Tibial nerve (tissue), 4 donors: ENCODE measurements around the gene SMPX. TPM values are rescaled to one million over a fixed set of nuclear protein-coding genes. Genes with fewer than 3 reads are reported as not detected.

Source experiments
- DNase-seq, 2 donors: peaks; one replicate each; pipeline ENCODE4 v3.0.0-alpha.2; 2019; ENCODE audit warnings: low spot score in 2 of 2
- H3K27ac ChIP-seq, 4 donors: fragments of 200-600 bp; sonication (generic) in 3 of 4; one replicate each; pipeline ENCODE4 v1.5.1; 2017 to 2019; ENCODE audit warnings: mild to moderate bottlenecking in 1 of 4
- H3K27me3 ChIP-seq, 2 donors: fragments of 200-600 bp; sonication (generic) in 1 of 2; one replicate each; pipeline versions ENCODE4 v1.5.1 to v1.6.0; 2017 to 2019
- H3K36me3 ChIP-seq, 3 donors: fragments of 200-600 bp; sonication (generic); one replicate each; pipeline ENCODE4 v1.5.1; 2018 to 2019
- H3K4me1 ChIP-seq, 4 donors: fragments of 200-600 bp; sonication (generic) in 3 of 4; one replicate each; pipeline ENCODE4 v1.5.1; 2017 to 2019
- H3K4me3 ChIP-seq, 4 donors: fragments of 200-600 bp; sonication (generic) in 3 of 4; one replicate each; pipeline ENCODE4 v1.5.1; 2017 to 2019; ENCODE audit warnings: mild to moderate bottlenecking in 1 of 4, moderate library complexity in 1 of 4
- H3K9me3 ChIP-seq, 4 donors: fragments of 200-600 bp; sonication (generic) in 3 of 4; one replicate each; pipeline ENCODE4 v1.5.1; 2017 to 2019
- CTCF ChIP-seq, 5 experiments: fragments of 200-600 bp in 3 of 5; fragments of 450-650 bp in 2 of 5; sonication (generic) in 3 of 5; IDR thresholded peaks; one replicate each; pipeline ENCODE4 v1.5.1; 2016 to 2019; ENCODE audit warnings: antibody characterized with exemption in 5 of 5, mild to moderate bottlenecking in 3 of 5, moderate library complexity in 2 of 5
- EP300 ChIP-seq, 2 donors: sonication (generic); formaldehyde crosslinking; IDR thresholded peaks; one replicate each; pipeline ENCODE4 v1.6.1; 2017; ENCODE audit warnings: antibody characterized with exemption in 2 of 2, mild to moderate bottlenecking in 1 of 2
- POLR2A ChIP-seq, 2 donors: fragments of 450-650 bp; IDR thresholded peaks; one replicate each; pipeline ENCODE4 v1.6.1; 2017; ENCODE audit warnings: antibody characterized with exemption in 2 of 2, mild to moderate bottlenecking in 2 of 2, moderate library complexity in 2 of 2
- WGBS, 2 donors: methylation state at CpG; one replicate each; pipeline ENCODE4 v1.1.5; 2018; 5-methylcytosine and 5-hydroxymethylcytosine counted together
- total RNA-seq, 4 donors: library from RNA; depleted of rRNA; stranded (reverse); fragments of >200 nt; gene quantifications; one replicate each; pipeline ENCODE4 v1.1.0, GENCODE V29; 2016

SMPX gene
- total RNA-seq, 4 donors from 2014 or later: not detected

GRCh38 chrX:21723084-21723483 is 34.8 kb downstream of the SMPX start:
- H3K4me1 ChIP-seq: no peaks in the 10 kb centered on the region
- TF ChIP-seq POLR2A (IDR thresholded peaks at IDR 0.05) (no peak), EP300 (IDR thresholded peaks at IDR 0.05) (no peak), CTCF (IDR thresholded peaks at IDR 0.05) (no peak)
- no peaks in the 10 kb centered on the region for H3K36me3 ChIP-seq
- H3K9me3 ChIP-seq: no peaks in the 10 kb centered on the region
- H3K4me3 ChIP-seq: no peak overlapping the region
- DNase-seq: no peak
- no peak overlapping the region for H3K27ac ChIP-seq
- H3K27me3 ChIP-seq: peaks cover 0 to 13% of the 10 kb centered on the region in 2 donors

GRCh38 chrX:21721195-21721594 is 36.7 kb downstream of the SMPX start:
- no peaks in the 10 kb centered on the region for H3K36me3 ChIP-seq
- H3K9me3 ChIP-seq: no peaks in the 10 kb centered on the region
- no peak overlapping the region for H3K27ac ChIP-seq
- 64 to 74% methylated on average over 3 of the region's 3 CpGs for WGBS, 2 donors
- H3K27me3 ChIP-seq: peaks cover 0 to under 1% of the 10 kb centered on the region in 2 donors
- DNase-seq: no peak
- TF ChIP-seq CTCF (IDR thresholded peaks at IDR 0.05) (no peak), POLR2A (IDR thresholded peaks at IDR 0.05) (no peak), EP300 (IDR thresholded peaks at IDR 0.05) (no peak)
- no peaks in the 10 kb centered on the region for H3K4me1 ChIP-seq
- no peak overlapping the region for H3K4me3 ChIP-seq

GRCh38 chrX:21718575-21718974 is 39.3 kb downstream of the SMPX start:
- H3K36me3 ChIP-seq: no peaks in the 10 kb centered on the region
- H3K4me3 ChIP-seq: no peak overlapping the region
- no peaks in the 10 kb centered on the region for H3K9me3 ChIP-seq
- no peak overlapping the region for H3K27ac ChIP-seq
- H3K27me3 ChIP-seq: no peaks in the 10 kb centered on the region
- H3K4me1 ChIP-seq: no peaks in the 10 kb centered on the region
- 78 to 83% methylated on average over 5 of the region's 5 CpGs for WGBS, 2 donors
- TF ChIP-seq CTCF (IDR thresholded peaks at IDR 0.05): no peak
- DNase-seq: no peak

- no peaks in the 10 kb centered on the region for H3K4me1 ChIP-seq
- no peaks in the 10 kb centered on the region for H3K36me3 ChIP-seq
- WGBS, 2 donors: 81 to 93% methylated on average over 7 of the region's 7 CpGs
- no peak overlapping the region for H3K27ac ChIP-seq
- H3K9me3 ChIP-seq: no peaks in the 10 kb centered on the region
- DNase-seq: no peak
- H3K27me3 ChIP-seq: no peaks in the 10 kb centered on the region
- no peak for TF ChIP-seq CTCF (IDR thresholded peaks at IDR 0.05)
- TF ChIP-seq POLR2A (IDR thresholded peaks at IDR 0.05): no peak
- no peak for TF ChIP-seq EP300 (IDR thresholded peaks at IDR 0.05)
- H3K4me3 ChIP-seq: no peak overlapping the region
Observed at GRCh38 chrX:21717802-21718201, 40.1 kb downstream of the SMPX start.

- H3K27ac ChIP-seq: no peak overlapping the region
- no peaks in the 10 kb centered on the region for H3K36me3 ChIP-seq
- no peak overlapping the region for H3K4me3 ChIP-seq
- no peak for DNase-seq
- H3K27me3 ChIP-seq: peaks cover 0 to 6% of the 10 kb centered on the region in 2 donors
- H3K4me1 ChIP-seq: no peaks in the 10 kb centered on the region
- no peak for TF ChIP-seq EP300 (IDR thresholded peaks at IDR 0.05)
- no peak for TF ChIP-seq CTCF (IDR thresholded peaks at IDR 0.05)
- no peak for TF ChIP-seq POLR2A (IDR thresholded peaks at IDR 0.05)
- no peaks in the 10 kb centered on the region for H3K9me3 ChIP-seq
- WGBS, 2 donors: 50 to 71% methylated on average over 2 of the region's 2 CpGs
Observed at GRCh38 chrX:21715825-21716224, 42.1 kb downstream of the SMPX start.
